Heart left ventricle (tissue), 13 donors: ENCODE results near the gene MMP24OS.

Experiments used
- CTCF ChIP-seq, 12 donors: fragments of 200-600 bp; sonication (generic) in 4 of 12; IDR thresholded peaks; one replicate each; pipeline versions ENCODE4 v1.5.0 to v1.8.0; 2018 to 2022; ENCODE audit warnings: antibody characterized with exemption in 12 of 12, mild to moderate bottlenecking in 5 of 12
- POLR2A ChIP-seq, 2 donors: fragments of 450-650 bp; IDR thresholded peaks; one replicate each; pipeline ENCODE4 v1.6.1; 2017; ENCODE audit warnings: antibody characterized with exemption in 2 of 2, mild to moderate bottlenecking in 2 of 2, moderate library complexity in 2 of 2
- donor health status: ischemic (EF 13 %, LVEDD 7.1; RV severe dilation, severe dysfunction).
- donor health status: DM: no; HTN: yes; CAD: no.
- donor health status: DM: no; HTN: no; CAD: no.
- donor health status: ischemic (EF 25% LVEDD 6.9; RV normal size, moderate dysfunction).
- donor health status: ischemic (EF 25% LVEDD 5.7; RV mildly dilated, moderate dysfunction).
- donor health status: ischemic (EF 35%, LVEDD 5.7; RV mildly dilated, moderate dysfunction).
- donor health status: nonischemic (EF 11% LVEDD 7.7; RV severe dilation, severe dysfunction).
- donor health status: DM: yes; HTN: yes; CAD: no.
- donor health status: PGD.
- donor health status: ischemic (EF 29% LVEDD 5.4; RV normal size, mild dysfunction).
- donor health status: nonischemic (EF 23%, LVEDD 6.1; RV moderate dilation, normal function).

DNA sequence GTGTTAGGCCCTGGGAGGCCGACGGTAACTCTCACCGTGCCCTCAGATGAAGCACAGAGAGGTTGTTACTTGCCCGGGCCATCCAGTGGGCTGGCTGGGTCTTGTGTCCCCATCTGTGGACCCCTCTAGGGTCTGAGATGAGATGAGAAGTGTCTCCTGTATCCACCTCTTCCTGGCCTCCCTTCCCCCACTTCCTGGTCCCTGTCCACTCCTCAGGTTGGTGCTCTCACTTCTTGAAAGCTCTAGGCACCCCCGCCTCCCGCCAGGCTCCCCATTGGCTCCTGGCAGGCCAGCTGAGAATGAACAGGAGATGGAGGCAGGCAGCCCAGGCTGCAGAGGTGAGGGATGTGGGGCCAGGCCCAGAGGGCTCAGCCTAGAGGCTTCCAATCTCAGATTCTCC, 1.5 kb downstream of the MMP24OS start:
- no peak for TF ChIP-seq CTCF (IDR thresholded peaks at IDR 0.05)
- TF ChIP-seq POLR2A (IDR thresholded peaks at IDR 0.05), result no peak
